Kidney glomerular epithelial cell (primary cell): ENCODE measurements around the gene MRPL24.
"Not testable (repeated sequence)": the region's sequence is repeated elsewhere in the genome, so short reads cannot be mapped to it uniquely, and the experiment has no call there.

Source experiments
- DNase-seq: peaks from one replicate; lab custom pipeline; 2025; lab: John Stamatoyannopoulos, UW

Gene MRPL24

DNA sequence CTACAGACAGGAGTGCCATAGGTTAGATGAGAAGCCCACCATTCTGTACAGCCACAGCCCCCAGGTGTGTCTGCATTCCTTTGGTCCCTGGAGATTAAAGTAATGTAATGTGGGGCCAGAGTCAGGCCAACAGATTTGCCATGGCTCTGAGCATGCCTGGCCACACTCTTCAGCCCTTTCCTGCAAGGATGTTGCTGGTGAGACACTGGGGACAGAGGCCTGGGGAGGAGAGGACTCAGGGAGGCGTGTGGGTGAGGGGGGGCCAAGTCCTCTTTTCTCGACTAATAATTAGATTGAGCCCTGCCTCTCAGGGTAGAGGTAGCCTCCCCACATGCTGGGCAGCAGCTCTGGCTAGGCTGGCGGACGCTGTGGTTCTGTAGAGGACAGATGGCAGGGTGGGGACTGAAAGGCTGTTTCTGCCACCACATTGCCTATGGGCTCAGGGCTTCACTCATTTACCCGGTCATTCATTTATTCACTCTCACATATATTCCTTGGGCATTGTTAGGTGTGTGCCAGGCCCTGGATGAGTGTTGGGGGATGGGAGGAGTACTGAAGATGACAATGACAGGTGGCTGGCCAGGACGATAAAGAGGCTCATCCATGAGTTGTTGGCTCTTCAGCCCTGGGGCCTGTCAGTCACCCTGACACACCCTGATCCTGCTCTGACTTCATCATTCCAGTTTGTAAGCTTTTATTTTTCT is 19.4 kb upstream of the MRPL24 start:
- DNase-seq = no peak

DNA sequence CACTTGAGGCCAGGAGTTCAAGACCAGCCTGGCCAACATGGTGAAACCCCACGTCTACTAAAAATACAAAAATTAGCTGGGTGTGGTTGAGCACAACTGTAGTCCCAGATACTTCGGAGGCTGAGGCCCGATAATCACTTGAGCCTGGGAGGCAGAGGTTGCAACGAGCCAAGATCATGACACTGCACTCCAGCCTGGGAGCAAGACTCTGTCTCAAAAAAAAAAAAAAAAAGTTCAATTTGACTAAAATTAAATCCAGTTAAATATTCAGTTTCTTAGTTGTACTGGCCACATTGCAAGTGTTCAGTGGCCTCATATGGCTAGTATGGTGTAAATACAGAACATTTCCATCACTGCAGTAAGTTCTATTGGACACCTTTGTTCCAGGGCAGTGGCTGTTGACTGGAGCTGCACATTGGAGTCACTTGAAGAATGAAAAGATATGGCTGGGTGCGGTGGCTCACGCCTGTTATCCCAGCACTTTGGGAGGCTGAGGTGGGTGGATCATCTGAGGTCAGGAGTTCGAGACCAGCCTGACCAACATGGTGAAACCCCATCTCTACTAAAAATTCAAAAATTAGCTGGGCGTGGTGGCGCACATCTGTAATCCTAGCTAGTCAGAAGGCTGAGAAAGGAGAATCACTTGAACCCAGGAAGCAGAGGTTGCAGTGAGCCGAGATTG is 16.8 kb upstream of the MRPL24 start:
- DNase-seq = not testable (repeated sequence)

DNA sequence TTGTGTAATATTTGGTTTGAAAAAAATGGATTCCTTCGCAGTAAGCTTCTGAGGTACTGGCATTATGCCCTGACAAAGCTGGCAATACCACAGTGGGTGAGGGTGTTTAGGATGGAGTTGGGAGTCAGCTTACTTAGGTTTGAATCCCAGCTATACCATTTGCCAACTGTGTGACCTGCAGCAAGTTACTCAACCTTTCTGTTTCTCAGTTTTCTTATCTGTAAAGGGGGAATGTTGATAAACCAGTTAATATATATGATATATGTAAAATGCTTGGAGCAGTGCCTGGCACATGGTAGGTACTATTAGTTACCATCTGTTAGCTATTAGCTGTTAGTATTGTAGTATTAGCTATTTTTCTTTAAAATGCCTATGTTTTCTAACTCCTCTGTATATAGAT is 15.5 kb upstream of the MRPL24 start:
- DNase-seq = no peak

DNA sequence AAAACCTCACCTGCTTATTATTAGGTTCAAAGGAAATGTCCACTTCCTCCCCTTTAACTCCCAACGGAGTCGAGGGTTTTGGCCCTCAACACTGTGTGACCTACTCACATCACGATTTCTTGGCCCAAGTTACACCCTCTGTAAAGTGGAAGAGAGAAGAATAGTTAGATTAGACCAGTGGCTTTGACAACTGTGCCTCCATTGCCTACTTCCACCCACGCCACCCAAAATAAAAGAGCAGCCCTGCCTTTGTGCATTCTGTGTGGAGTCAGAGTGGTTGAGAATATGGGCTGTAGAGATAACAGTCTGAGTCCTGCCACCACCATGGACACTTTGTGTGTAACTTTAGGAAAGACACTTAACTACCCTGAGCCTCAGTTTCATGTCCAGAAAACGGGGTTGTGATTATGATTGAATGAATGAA is 14.7 kb upstream of the MRPL24 start:
- DNase-seq = no peak

DNA sequence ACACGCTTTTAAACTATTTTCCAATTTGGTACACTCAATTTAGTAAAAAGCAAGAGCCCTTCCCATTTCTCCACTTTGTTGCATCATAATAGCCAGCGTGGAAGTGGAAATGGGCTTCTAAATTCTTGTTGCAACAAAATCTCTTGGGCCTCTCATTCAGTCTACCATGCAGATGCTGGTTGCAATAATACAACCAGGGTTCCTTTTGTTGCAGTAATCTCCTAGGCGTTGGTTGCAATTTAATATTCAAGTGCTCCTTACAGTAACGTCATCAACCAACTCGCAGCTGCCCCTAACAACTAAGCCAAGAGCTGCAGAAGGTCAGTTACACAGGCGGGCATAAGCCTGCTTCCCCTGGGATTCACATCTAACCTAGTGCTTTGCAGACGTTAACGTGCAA is 13.3 kb upstream of the MRPL24 start:
- DNase-seq = no peak

DNA sequence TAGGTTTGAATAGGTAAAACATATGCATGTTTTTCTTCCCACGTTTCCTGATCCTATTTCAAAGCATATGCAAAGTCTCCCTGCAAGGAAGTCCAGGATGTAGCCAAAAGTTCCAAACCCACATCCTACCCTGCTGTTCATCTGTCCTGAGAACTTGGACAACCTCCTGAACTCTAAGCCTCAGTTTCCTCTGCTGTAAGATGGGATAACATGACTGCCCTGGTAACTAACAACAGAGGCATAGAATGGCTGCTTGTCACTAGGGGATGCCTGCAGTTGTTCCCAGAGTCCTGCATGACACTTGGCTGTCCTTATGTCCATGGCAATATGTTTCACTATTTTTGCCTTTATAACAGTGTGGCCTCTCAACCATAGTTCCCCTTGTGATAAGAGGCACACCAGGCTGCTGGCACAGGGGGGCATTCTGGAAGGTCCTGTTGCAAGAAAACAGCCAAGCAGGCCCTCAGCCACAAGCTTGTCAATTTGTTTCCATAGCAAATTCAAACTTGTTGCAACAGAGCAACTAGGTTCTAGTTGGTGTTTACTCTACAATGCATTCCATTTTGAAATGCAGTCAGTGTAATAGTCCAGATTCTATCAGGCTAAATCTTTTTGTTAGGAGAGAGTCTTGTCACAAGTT is 12.1 kb upstream of the MRPL24 start:
- no peak for DNase-seq

DNA sequence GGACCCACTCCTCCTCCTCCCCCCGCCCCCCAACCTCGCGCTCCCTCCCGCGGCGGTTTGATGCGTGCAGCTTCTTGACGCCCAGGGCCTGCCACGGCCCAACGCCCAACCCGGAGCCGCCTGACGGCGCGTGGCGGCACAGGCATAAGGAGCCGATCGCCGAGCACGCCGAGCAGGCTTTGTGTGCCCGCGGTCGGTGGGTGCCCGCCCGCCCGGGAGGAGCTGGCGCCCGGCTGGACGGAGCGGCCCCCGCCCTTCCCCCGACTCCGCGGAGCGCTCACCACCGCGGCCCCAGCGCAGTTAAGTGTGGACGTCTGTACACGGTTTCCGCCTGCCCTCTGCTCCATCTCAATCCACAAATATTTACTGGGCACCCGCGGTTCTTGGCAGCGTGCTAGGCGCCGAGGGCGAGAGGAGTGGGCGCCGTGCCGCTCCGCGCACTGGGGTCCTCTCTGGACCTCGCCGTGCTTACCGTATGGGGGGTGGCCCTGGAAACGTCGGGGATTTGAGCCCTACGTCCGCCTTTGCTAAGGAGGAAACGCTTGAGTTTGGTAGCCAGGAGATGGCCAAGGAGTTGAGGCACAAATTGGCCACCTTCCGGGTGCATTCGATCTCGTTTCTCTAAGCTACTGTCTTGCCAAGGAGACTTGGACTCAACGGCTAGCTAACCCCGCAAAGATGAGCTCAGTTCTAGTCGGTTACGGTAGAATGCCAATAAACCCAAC is 11.0 kb upstream of the MRPL24 start:
- DNase-seq = peak; percentile 72

DNA sequence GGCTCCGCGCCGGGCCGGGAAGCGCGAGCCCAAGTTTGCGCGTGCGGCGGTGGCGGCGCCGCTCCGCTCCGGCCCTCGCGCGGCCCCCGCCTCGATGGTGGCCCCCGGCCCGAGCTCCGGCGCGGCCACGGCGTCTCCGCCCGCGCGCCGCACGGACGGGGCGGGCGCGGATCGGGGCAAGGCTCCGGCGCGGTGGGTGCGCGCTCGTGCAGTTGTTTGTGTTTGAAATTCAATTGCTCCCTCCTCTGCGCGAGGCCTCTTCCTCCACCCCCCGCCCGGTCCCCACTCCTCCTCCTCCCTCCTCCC is 10.5 kb upstream of the MRPL24 start, which contains the start of gene HDGF:
HDGF (minus strand) TSS at position 225 of the 306 bp plus-strand sequence. CDS start 246 bp downstream, outside the sequence.
- no peak for DNase-seq

DNA sequence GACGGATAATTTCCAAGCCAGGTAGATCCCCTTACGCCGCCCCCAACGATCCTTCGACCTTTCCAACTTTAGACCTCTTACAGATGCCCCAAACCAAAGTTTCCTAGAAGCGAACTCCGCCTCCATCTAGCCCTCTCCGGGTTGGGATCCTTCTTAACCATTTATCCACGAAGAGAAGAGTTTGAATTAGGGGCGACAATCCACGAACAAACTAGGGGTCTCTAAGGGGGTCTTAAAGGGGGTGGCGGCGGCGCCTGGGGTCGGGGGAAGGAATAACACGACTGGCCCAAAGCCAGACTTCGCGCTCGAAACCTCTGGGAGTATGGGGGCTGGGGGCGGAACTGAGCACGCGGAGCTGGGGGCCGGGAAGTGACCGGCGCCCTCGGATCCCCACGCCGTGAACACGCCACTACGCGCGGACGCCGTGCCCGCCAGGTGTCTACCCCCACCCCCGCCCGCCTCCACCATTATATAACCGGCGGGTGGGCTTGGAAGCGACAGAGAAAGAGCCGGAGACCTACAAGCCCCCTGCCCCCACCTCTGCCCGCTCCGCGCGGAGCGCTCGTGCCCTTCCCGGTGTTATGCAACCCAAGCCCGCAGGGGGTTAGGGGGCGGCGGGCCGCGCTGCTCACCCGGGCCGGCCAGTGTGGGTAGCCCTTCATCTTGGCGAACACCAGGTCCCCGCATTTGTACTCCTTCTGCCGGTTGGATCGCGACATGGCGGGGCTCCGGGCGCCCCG is 10.0 kb upstream of the MRPL24 start:
- DNase-seq = no peak

DNA sequence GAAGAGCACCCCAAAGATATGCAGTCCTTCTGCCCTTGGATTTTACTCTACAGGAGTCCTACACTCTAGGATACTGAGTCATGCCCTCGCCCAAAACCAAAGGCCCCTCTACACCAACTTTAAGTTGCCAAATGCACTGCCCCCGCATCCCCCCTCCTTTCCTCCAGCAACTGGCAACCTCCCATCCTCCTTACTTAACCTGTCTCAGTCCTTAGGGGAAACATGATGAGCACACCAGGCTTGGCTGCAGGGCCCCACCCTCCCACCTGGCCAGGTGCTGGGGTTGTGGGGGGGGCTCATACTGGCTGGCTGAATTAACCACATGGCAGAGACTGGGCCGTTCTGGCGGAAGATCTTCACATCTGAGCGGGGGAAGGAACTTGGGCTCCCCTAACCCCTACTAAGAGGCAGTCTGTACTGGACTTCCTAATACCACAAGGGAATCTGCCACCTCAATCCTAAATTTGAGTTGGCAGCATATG is 9.3 kb upstream of the MRPL24 start:
- peak; percentile 24 for DNase-seq

DNA sequence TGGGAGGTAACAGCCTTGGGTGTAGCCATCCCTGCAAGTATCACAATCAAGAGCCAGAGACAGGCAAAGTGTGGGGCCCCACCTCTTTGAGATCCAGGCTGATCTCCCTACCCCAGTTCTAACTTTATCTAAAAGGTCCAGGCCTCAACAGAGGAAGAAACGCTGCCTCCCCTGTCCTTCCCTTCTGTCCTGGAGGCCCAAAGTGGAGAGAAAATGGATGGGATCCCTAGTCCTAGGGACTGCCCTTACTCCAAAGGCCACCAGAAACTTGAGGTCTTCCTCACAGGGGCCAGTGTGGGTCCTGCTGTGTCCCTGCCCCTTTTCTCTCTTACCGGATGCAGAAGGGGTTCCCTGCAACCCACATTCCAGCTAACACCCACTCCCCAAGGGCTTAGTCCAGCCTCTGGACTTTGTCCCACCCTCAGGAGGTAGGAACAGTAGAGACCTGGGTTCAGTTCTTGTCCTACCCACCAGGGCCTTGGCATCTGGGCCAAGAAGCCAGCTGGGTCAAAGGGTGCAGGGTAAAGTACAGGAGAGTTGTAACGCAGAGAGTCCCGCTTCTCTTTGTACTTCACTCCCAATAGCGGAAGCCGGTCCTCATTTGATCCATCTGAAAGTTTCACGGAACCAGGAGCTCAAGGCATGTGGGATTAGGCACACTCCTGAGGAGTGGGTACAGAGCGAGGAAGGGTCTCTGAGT is 8.7 kb upstream of the MRPL24 start:
- DNase-seq = no peak

DNA sequence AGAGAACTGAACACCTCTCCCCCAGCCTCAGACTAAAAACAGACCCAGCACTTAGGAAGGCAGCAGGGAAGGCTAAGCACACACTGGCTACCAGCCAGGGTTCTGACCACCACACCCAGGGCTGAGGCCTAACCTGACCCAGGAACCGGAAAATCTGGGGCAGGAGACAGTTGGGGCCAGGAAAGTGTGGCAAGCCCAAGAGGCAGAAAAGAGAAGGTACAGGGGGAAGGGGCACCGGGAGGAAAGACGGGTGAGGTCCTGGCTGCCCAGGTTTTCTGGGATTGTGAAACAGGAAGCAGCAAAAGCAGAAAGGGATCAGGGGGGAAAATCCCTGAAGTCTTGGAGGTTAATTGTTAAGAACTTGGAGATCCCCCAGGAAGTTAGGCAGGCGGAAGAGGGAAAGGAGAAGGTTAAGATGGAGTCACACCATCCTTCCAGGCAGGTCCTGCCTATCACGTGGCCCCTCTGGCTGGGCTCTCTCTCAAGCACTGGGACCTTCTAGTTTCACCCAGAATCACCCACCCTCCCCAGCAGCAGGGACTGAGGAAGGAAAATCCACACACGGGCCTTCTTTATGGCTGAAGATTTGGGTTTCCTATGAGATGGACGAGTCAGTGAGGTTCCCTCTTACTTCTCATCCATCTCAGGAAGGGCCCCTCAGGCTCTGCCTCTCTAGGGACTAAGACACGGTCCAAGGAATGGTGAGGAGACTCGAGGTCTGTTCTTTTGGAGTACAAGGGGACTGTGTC is 8.0 kb upstream of the MRPL24 start:
- DNase-seq = peak; percentile 48

DNA sequence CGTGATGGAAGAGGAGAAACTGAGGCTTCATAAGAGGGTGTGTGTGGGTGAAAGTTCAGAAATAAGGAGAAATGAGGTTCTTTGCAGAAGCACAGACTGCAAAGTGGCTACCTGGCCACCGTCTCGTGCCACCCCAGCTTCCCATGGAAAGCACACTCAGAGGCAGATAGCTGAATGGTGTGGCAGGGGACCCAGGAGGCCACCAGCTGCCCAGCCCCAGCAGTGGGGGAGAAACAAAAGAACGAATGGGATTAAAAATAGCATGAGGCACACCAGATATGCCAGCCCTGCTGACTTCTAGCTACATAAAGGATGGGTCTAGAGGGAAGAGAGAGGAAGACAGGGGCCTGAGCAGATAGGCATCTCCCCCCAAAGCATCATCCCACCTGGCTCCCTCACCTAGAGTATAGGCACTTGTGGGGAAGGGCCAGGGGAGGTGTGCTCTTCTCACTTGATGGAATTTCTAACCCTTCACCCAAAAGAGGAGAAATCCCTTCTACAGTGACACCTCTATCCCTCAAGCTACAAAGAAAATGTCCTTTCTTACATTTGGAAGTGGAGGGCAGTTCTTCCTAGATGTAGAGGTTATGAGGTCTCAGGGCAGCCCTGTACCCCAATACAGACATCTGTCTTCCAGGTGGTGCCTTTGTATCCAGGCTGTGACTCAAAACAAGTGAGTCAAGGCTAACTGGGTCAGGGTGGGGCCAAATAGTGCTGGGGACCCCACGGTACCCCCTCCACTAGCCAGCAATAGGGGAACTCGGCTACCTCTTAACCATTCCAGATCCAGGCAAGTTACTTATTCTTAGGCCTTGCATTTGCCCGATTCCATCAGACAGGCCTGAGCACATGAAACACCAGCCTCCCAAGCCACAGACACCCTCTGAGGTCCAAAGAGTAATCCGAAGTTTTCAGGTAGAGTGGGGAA is 7.1 kb upstream of the MRPL24 start:
- no peak for DNase-seq

DNA sequence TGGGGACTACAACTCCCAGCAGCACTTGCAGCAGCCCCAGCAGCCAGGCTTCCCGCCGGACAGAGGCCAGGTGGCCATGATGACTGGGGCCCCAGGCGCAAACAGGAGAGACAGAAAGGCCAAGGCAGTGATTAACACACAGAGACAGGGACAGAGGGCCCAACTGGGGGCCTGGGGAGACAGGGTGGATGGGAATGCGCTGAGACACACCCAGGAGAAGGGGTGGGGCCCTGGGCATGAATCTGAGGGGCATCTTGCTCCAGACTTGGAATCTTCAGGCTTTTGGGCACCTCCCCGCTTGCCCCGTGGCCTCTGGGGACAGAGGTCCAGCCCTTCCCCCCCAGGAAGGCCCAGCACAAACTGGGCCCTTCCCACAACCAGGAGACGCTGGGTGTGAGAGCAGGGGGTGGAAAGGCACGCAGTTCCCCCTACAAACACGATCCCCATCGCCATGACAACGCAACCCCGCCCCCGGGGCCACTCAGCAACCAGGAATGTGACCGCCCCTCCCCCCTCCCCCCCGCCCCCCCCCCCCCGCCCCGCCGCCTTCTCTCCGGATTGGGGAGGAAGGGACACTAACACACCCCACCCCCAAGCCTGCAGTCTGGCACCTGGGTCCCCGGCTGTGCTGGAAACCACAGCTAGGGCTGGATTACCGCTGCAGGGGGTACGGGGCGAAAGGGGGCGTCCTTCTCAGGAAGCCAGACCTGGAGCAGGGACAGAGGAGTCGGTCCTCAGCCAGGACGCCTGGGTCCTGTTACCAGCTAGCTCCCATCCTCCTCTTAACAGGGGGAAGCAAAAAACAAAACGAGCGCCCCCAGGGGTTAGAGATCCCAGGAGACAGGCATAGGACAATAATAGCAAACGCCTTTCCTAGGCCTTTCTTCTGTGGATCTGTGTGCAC is 6.1 kb upstream of the MRPL24 start:
- peak; percentile 75 for DNase-seq

DNA sequence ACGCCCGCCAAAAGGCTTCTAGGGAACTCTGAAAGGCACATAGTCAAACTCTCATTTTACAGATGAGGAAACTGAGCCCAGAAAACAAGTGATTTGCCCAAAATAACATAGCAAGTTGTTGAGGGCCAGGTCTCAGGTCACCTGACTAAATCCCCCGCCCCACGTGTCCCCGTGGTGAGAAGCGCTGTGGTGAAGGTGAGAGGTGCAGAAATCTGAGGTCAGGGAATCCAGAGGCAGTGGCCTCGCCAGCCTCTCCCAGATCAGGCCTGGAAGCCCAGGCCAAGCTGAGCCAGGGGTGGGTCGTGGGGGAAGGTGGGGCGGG is 5.5 kb upstream of the MRPL24 start:
- DNase-seq = no peak

DNA sequence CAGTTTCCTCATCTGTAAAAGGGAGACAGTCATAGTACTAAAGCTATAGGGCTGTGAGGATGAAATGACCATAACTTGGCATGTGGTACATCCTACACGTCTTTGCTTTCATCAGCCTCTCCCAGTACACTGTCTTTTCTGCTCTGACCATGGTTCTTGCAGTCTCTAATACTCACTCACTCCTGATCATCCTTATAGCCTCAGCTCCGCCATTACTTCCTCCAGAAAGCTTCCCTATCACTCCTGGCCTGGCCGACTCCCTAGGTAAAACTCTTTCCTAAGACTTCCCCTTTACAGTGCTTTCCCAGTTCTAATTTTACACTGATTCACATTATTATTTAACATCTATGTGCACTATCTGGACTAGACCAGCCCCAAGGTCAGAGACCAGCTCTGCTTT is 5.0 kb upstream of the MRPL24 start:
- DNase-seq = no peak

DNA sequence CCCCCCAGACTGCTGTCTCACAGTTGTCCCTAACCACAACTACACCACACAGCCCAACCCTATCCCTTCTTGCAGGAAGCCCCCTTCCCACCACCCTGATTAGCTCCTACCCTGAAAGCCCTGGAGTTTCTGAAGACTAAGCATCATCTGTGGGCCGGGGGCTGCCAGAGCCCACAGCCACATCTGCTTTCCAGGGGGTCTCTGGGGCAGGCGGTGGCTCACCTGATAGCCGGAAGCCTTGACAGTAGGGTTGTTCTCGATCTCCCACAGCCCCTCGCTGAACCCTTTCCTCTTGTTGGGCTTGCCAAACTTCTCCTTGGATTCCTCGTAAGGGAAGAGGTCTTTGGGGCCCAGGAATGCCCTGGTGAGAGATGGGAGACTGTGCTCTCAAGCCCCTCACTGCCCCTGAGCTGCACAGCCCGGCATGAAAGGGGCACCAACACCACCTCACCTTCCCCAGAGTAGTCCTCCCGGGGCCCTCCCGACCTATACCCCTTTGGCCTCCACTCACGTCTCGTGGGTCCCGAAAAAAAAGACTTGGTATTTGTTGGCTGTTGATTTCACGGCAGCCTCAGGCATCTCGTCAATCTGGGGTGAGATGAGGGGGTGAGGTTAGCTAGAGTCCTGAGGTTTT is 4.0 kb upstream of the MRPL24 start:
- DNase-seq = no peak

DNA sequence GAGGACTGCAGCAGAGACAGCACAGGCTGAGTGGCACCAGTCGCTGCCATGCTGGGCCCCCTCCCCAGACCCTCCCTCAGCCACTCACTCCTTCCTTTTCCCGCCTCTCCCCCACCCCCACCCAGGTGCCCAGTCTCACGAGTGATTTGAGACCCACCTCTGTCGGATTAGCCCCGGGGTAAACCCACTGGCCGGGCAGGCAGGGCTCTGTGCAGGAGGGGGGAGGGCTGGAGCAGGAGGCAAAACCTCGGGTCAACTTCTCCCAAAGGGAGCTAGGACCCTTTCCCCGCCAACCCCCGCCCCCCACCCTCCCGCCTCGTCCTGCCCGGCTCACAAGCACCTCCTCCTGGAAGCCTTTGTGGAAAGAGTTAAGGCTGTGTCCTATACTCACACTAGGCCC is 3.5 kb upstream of the MRPL24 start:
- no peak for DNase-seq
